HUES6 (cell line): ENCODE data around the gene FRMD6.
"Not testable (repeated sequence)": the region's sequence is repeated elsewhere in the genome, so short reads cannot be mapped to it uniquely, and the experiment has no call there.

ENCODE experiments used
- H3K27ac ChIP-seq: 2 replicates; pipeline ENCODE4 v1.7.0; 2013; ENCODE audit warnings: low read depth, mild to moderate bottlenecking, low read length, inconsistent platforms
- H3K27me3 ChIP-seq: 2 replicates; pipeline ENCODE4 v1.6.1; 2013; ENCODE audit warnings: low read length; ENCODE audit not compliant: control insufficient read depth, insufficient read depth
- H3K36me3 ChIP-seq: 2 replicates; pipeline ENCODE4 v1.6.1; 2013; ENCODE audit warnings: low read length; ENCODE audit not compliant: control insufficient read depth, insufficient read depth
- H3K4me1 ChIP-seq: 2 replicates; pipeline ENCODE4 v1.6.1; 2013; ENCODE audit warnings: low read length; ENCODE audit not compliant: control insufficient read depth, insufficient read depth
- H3K4me3 ChIP-seq: 2 replicates; pipeline ENCODE4 v1.5.1; 2013; ENCODE audit warnings: low read depth, low read length
- H3K9ac ChIP-seq: one replicate; pipeline ENCODE4 v1.6.1; 2013; ENCODE audit warnings: mild to moderate bottlenecking, low read length
- H3K9me3 ChIP-seq: 2 replicates; pipeline ENCODE4 v1.6.1; 2013; ENCODE audit warnings: low read depth, low read length; ENCODE audit not compliant: control insufficient read depth, insufficient read depth

The FRMD6 gene

GRCh38 chr14:51628238-51628637 is 23.5 kb upstream of the FRMD6 start:
- Histone ChIP-seq H3K36me3 (no peaks in the 10 kb centered on the region), H3K9ac (no peak overlapping the region), H3K4me1 (no peaks in the 10 kb centered on the region; the same call in 1 of the 2 replicates), H3K4me3 (no peak overlapping the region), H3K9me3 (no peaks in the 10 kb centered on the region), H3K27me3 (no peaks in the 10 kb centered on the region), H3K27ac (no peak overlapping the region)

GRCh38 chr14:51630987-51631386 is 20.7 kb upstream of the FRMD6 start:
- Histone ChIP-seq H3K27ac (no peak overlapping the region), H3K9ac (no peak overlapping the region), H3K9me3 (no peaks in the 10 kb centered on the region), H3K4me1 (no peaks in the 10 kb centered on the region; the same call in 1 of the 2 replicates), H3K36me3 (no peaks in the 10 kb centered on the region), H3K4me3 (no peak overlapping the region), H3K27me3 (no peaks in the 10 kb centered on the region)

- not testable (repeated sequence) for H3K27ac ChIP-seq, H3K9ac ChIP-seq, H3K9me3 ChIP-seq, H3K27me3 ChIP-seq, H3K4me1 ChIP-seq, H3K36me3 ChIP-seq, H3K4me3 ChIP-seq
Observed at GRCh38 chr14:51633298-51633697, 18.4 kb upstream of the FRMD6 start.

GRCh38 chr14:51636109-51636508 is 15.6 kb upstream of the FRMD6 start:
- Histone ChIP-seq H3K4me1 (peaks cover 14% of the 10 kb centered on the region), H3K9me3 (no peaks in the 10 kb centered on the region), H3K9ac (no peak overlapping the region), H3K36me3 (no peaks in the 10 kb centered on the region), H3K4me3 (no peak overlapping the region), H3K27me3 (no peaks in the 10 kb centered on the region), H3K27ac (no peak overlapping the region)

DNA sequence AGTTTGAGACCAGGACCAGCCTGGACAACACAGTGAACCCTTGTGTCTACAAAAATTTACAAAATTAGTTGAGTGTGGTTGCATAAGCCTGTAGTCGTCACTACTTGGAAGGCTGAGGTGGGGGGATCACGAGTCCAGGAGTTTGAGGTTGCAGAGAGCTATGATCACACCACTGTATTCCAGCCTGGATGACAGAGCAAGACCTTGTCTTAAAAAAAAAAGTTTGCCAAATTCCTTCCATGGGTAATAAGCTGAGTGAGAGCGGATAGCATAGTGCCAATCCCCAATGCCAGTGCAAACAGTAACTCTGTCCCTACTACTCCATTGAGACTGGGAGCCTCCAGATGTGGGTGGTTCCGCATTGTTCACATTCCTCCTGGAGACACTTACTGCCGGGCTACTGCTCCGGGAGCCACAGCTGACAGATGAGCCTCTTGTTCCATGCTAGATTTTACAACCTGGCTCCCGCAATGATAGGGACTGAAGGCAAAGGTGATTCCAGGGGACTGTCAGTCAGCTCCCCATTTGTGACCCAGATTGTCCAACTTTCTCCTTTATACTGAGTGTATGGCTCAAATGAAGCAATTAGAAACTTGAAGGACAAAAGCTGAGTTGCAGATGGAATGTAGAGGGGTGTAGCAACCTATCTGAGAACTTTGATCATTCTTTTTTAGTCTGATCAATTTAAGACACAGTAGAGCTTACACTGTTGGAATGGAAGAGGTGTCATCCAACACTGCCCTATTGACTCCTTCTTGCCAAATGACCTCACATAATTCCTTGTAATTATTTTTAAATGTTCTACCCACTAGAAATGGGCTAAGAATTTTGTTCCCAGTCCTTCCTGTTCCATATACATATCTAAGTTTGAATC is 13.4 kb upstream of the FRMD6 start:
- no peaks in the 10 kb centered on the region for H3K27me3 ChIP-seq
- H3K9me3 ChIP-seq = no peaks in the 10 kb centered on the region
- peak overlapping the region; percentile 11; the same call in 1 of the 2 replicates for H3K27ac ChIP-seq
- peaks cover 14% of the 10 kb centered on the region for H3K4me1 ChIP-seq
- H3K36me3 ChIP-seq = no peaks in the 10 kb centered on the region
- no peak overlapping the region; the same call in 1 of the 2 replicates for H3K4me3 ChIP-seq
- no peak overlapping the region for H3K9ac ChIP-seq

- H3K4me3 ChIP-seq = no peak overlapping the region
- H3K4me1 ChIP-seq = peaks cover 14% of the 10 kb centered on the region
- H3K36me3 ChIP-seq = no peaks in the 10 kb centered on the region
- no peak overlapping the region for H3K9ac ChIP-seq
- H3K27ac ChIP-seq = no peak overlapping the region
- H3K9me3 ChIP-seq = no peaks in the 10 kb centered on the region
- no peaks in the 10 kb centered on the region for H3K27me3 ChIP-seq
Observed at GRCh38 chr14:51639668-51640316, 11.9 kb upstream of the FRMD6 start.

DNA sequence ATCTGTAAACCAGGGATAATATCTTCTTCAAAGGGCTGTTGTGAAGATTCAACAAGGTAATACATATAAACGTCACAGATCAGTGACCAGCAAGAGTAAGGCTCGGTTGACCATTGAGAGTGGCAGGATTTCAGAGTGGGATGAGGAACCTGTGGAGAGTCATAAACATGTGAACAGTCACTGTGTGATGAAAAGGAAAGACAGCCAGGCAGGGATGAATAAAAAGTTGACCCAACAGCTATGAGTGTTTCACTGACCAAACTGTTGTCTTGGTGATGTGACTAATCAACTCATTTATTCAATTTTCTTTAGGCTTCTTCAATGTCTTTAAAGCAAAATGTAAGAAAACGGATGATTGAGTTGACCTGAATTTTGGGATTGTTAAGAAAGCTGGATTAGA is 8.6 kb upstream of the FRMD6 start:
- Histone ChIP-seq H3K27me3 (no peaks in the 10 kb centered on the region), H3K4me1 (peaks cover 6% of the 10 kb centered on the region), H3K4me3 (no peak overlapping the region), H3K36me3 (no peaks in the 10 kb centered on the region), H3K9ac (no peak overlapping the region), H3K27ac (no peak overlapping the region), H3K9me3 (no peaks in the 10 kb centered on the region)

DNA sequence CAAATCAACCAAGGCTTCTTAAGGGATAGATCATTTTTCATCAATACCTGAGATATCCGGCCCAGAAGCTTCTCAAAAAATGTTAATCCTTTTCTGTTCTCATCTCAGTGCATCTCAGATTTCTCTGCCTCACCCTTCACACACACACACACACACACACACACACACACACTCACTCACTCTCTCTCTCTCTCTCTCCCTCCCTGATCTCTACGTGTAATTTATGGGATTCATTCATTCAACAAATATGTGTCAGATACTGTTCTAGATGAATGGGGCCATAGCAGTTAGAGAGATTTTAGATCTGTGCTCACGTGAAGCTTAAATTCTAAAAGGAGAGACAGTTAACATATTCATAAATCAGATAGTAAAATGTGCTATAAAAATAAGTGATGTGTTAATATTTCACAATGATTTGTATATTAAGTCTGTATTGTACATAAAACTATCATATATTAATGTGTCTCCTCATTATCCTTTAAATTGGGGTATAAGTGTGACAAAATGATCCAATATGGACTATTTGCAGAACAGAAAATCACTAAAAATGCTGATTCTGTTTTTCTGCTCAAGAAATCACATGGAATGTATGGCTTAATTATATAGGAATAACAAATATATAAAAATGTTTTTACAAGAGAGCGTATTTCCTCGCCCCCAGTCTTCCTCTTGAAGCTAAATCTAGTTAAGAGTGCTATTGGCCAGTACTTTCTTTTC is 7.3 kb upstream of the FRMD6 start:
- Histone ChIP-seq H3K9ac (no peak overlapping the region), H3K4me1 (no peaks in the 10 kb centered on the region), H3K36me3 (no peaks in the 10 kb centered on the region), H3K27ac (no peak overlapping the region), H3K27me3 (no peaks in the 10 kb centered on the region), H3K9me3 (no peaks in the 10 kb centered on the region), H3K4me3 (no peak overlapping the region)

DNA sequence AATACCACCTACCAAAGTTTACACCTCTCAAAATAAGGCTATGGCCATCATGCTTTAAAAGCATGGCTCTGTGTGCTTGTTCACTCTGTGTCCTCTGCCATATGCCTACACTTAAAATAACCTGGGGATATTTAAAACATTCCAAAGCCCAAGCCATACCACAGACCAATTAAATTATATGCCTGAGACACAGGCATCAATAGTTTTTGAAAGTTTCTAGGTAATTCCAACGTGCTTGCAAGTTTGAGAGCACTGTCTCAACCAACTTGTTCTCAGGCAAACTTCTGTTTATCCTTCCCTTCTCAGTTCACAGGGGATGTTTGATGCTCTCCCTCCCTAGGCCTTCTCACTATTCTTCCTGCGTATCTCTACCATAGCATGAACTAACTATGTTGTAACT is 3.4 kb upstream of the FRMD6 start:
- Histone ChIP-seq H3K36me3 (no peaks in the 10 kb centered on the region), H3K27ac (no peak overlapping the region), H3K9me3 (no peaks in the 10 kb centered on the region), H3K27me3 (no peaks in the 10 kb centered on the region), H3K4me1 (0 out of 2 replicates have a peak, but pooled peaks cover 3% of the 10 kb centered on the region), H3K4me3 (no peak overlapping the region), H3K9ac (no peak overlapping the region)

DNA sequence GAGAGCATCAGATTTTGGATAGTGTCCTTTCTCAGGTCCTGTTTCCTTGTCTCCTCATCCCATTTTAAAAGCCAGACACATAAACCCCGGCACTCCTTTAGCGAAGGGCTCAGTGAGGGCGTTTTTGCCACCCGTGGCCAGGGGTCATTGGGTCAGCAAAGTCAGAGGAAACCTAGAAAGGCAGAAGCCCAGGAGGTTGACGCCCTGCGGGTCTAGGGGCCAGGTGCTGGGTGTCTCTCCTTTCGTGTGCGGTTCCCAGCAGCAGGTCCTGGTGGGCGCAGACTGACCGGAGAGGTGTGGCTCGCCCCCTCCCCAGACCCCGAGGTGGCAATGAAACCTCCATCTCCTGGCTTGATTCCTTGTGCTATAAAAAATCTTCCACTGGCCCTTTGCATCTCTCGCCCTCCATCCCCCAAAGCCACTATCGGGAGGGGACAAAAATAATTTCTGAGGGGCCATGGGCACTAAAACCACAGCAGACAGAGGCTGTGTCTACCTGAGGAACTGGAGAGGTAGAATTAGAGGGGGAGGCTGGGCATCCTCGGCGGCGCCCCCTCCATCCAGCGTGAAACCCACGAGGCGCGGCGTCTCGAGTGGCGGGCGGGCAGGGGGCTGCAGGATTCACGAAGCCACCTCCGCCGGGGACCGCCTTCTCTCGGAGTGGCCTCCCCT is 858 bp upstream of the FRMD6 start:
- Histone ChIP-seq H3K27me3 (no peaks in the 10 kb centered on the region), H3K9ac (peak overlapping the region; percentile 99), H3K4me3 (peak overlapping the region; percentile 73), H3K27ac (peak overlapping the region; percentile 92; the same call in 1 of the 2 replicates), H3K36me3 (no peaks in the 10 kb centered on the region), H3K4me1 (peaks cover 22% of the 10 kb centered on the region), H3K9me3 (no peaks in the 10 kb centered on the region)
